Stimulated activated CD4-positive, alpha-beta T cell treated with anti-CD3 and anti-CD28 coated beads, Interleukin-2, amount 100 ng/mL, for 48 hours (primary cell): ENCODE results near the gene PLCB1.

Source experiments
- DNase-seq, 2 donors: peaks; one replicate each; pipeline ENCODE4 v3.0.0-alpha.2; 2020

The PLCB1 gene

DNA sequence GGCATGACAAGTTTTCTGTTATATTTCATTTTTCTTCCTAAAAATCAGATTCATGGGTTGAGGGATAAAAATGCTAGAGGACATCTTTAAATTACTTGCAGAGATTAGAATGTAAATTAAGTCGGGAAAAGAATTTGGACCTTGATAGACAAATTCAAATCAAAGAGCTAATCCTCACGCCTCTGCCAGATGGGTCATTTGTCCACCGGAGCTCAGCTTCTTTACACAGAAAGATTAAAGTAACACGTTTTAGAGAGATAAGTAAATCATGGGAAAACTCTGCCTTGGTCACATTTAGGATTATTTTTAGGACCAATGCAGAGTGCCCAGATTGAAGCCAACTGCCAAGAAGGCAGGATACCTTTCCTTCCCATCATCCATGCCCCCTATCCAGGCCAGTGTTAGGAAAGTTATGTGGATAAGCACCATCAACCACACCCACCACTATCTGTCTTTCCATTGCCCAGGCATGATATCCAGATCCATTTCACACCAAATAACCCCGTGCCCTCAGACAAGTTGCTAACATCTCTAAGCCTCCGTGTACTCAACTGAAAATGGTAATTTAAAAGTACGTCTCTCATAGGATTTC, 539.4 kb downstream of the PLCB1 start:
- DNase-seq = no peak

DNA sequence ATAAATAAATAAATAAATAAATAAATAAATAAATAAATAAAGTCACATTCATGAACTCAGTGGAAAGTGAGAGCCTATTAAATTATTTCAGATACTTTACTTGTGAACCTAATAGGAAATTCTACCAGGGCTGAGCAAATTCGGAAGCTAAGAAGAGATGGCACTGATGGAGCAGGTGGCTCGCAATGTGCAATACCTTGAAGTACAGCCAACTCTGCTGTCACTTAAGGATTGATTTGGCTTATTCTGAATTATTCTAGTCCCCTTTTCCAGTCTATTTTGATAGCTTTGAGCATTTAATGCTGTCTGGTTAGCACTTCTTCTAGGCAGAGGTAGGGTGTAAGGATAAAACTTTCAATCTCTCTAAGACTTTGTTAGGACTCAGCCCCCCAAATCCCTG, 541.0 kb downstream of the PLCB1 start:
- DNase-seq = no peak

DNA sequence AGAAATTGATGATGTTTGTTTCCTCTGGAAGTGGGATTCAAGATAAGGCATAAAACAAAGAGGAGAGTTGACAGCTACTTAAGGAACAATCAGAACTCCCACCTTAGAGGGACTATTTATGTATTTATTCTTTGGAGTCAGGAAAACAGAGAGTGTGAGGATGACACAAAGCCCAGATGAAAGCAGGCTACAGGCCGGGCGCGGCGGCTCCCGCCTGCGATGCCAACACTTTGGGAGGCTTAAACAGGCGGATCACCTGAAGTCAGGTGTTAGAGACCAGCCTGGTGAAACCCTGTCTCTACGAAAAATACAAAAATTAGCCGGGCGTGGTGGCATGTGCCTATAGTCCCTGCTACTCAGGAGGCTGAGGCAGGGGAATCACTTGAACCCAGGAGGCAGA, 543.8 kb downstream of the PLCB1 start:
- no peak for DNase-seq

GRCh38 chr20:8678098-8678776, 546.2 kb downstream of the PLCB1 start:
- DNase-seq = no peak

GRCh38 chr20:8689337-8689736, 557.3 kb downstream of the PLCB1 start:
- no peak for DNase-seq

GRCh38 chr20:8690074-8690473, 558.0 kb downstream of the PLCB1 start:
- no peak for DNase-seq

- DNase-seq = no peak
Measured at GRCh38 chr20:8693709-8694108, 561.6 kb downstream of the PLCB1 start.

DNA sequence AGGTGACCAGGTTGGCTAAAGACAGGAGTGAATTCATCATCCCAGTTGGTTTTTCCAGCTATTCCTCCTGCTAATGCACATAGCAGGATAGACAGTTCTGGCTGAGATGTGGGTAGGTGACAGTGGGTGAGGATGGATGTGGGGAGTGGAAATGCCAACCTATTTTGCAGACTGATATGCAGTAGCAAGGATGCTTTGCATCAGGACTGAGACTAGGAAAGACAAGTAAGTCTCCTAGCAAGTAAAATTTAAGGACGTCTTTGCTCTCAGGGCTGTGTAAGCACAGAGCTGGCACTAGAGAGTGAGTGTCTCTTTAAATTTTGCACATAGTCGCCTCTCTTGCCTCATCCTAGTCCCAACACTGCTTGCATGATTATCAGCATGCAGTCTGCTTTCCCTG, 568.7 kb downstream of the PLCB1 start:
- DNase-seq = no peak

GRCh38 chr20:8706961-8707700, 575.1 kb downstream of the PLCB1 start:
- DNase-seq = no peak

DNA sequence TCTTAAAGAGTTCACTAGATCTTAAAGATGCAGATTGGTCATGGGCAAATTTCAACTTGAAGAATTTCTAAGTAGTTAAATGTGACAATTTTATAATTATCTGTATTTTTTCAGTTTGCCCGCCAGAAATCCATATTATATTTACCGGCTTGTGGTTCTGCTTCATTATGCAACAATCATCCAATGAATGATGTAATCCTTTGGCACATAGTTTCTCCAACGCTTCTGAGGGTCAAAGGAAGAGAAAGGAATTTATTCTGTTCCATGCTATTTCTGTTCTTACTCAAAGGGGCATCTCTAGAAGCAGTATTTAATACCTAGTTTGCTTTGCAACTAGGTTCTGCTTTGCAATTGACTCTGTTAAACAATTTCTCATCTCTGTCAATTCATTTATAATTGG, 577.6 kb downstream of the PLCB1 start:
- no peak for DNase-seq

DNA sequence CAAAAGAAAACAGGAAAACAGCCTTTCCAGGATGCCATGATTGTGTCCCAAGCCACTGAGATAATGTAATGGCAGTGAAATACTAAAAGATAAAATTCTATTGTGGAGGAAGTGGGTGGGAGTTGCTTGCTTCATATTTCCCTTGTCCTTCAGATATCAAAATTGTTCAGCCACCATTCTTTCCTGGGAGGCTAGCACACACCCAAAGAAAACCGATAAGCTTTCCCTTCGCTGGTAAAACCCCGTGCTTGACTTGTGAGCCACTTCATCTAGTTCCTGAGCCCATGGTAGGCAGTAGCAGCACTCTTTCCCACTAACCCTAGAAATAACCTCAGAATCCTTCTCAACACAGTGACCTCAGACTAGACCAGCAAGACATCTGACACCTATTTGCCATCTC, 579.4 kb downstream of the PLCB1 start:
- DNase-seq = no peak

GRCh38 chr20:8714206-8714605, 582.1 kb downstream of the PLCB1 start:
- no peak for DNase-seq

- no peak for DNase-seq
Measured at GRCh38 chr20:8718279-8718678, 586.2 kb downstream of the PLCB1 start.

DNA sequence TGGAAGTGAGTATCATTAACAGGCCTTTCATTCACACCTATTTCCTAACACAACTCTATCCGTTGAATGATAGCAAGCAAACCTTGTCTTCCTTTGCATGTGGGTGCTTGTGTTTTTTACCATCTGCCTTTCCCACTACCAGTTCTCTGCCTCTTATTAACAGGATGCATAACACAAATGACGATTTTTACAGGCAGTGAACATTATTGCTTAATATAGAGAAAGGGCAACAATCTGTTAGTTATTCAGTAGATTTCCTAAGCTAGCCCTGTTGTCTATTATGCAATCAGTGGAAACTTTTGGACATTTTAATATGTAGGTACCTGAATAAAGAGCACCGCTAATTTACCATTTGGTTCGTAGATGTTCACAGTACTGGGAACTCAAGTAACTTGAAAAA, 588.0 kb downstream of the PLCB1 start:
- no peak for DNase-seq

DNA sequence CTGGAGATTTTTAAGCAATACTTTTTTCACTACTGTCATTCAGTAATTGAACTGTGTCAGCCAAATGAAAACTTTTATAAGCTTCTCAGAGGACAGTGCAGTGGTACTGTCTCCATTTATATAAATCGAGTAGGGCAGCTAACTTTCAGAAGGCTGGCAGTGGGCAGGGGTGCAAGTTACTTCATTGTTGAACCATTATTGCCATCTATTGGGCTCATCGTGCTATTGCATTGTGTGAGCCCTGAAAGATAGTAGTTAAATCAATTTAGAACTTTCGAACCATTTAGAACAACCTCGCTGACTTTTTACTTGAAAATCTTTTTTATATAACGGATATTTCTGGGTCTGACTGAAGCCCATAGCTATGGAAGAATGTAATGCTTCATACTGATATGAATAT, 589.0 kb downstream of the PLCB1 start:
- peak; percentile 0 to 3 for DNase-seq

GRCh38 chr20:8722277-8722928, 590.3 kb downstream of the PLCB1 start:
- peak; percentile 7 to 19 for DNase-seq

GRCh38 chr20:8723296-8723695, 591.2 kb downstream of the PLCB1 start:
- no peak for DNase-seq

DNA sequence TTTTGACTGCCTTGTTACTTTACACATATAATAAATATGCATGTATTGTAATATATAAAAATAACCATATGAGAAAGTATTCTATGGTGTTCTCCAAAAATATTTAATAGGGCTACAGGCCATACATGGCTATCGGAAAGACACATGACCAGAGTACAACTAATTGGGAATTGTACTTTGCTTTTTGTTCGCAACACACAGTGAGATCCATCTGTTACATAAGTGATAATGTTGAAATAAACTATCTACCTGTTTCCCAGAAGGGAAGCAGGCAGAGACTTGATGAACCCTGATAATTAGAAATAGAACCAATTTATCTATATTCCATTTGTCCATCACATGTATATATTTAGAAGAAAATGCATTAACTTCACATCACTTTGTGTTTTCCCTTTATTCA, 592.8 kb downstream of the PLCB1 start:
- no peak for DNase-seq

DNA sequence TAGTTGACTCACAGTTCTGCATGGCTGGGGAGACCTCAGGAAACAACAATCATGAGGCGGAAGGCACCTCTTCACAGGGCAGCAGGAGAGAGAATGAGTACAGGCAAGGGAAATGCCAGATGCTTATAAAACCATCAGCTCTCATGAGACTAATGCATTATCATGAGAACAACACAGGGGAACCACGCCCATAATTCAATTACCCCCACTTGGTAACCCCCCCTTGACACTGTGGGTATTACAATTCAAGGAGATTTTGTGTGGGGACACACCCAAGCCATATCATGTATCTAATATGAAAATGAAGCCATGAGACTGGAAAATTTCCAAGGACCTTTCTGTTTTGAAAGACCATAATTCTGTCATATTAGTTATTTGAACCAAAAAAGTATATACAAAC, 594.4 kb downstream of the PLCB1 start:
- DNase-seq = no peak

DNA sequence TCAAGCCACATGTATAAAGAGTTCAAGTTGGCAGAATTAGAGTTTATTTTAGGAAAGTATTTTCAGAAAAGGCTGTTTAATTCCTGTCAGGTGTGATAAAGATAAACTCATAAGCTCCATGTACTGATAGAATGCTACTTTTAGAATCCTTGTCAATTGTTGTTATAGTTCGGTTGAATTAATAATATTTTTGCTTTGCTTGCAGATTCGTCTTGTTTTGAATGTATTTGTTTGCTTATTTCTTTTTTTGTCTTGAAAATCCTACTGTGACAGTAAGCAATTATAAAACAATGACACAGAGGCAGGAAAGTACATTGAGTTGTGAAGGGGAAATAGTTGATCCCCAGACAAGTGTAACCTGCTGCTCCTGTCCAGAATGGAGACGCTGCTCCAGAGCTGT, 602.9 kb downstream of the PLCB1 start:
- DNase-seq = no peak

GRCh38 chr20:8735674-8736073, 603.6 kb downstream of the PLCB1 start:
- no peak for DNase-seq

DNA sequence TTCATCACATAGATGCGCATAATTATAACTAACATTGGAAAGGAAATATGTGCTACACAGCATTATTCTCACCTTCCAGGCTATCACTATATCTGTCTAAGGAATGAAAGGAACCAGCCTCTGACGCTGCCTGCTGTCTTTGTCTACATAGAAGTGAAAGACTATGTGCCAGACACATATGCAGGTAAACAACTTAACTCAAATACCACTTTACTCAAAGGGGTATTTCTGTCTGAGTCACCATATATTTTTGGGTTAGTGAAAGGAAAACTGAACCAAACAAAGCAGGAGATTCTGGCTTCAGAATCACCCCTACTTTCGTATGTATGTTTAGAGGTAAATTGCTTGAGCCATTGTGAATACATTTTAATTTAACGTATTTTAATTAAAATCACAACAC, 608.2 kb downstream of the PLCB1 start:
- DNase-seq = no peak

DNA sequence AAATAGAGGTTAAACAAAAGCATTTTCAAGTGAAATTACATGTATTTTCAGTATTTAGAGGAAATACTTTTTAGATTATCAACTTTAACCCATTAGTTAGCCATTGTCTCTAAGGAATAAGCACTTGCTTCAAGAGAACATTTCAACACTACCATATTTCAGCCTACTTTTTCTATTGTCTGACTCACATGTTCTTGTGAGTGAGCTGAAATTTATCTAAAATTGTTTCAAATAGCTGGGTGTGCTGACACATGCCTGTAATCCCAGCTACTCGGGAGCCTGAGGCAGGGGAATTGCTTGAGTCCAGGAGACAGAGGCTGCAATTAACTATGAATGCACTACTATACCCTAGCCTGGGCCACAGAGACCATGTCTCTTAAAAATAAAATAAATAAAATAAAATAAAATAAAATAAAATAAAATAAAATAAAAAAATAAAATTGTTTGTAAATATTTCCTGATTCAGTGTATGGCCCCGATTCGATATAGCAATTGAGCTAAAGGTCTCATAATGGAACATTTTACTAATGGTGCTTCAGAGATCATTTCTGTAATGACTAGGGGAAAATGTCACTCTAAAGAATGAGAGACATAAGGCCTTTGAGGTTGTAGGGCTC, 612.3 kb downstream of the PLCB1 start:
- DNase-seq = no peak
